Measurements from ENCODE around the gene MAP4K4. TPM values are rescaled to one million over a fixed set of nuclear protein-coding genes. Genes with fewer than 3 reads are reported as not detected.

Gene MAP4K4
- total and polyA plus RNA-seq, 2 of the 13 experiments (the other 11 are each of a cell fraction or from before 2014, with no cell fraction given) = 105 to 264 TPM

DNA sequence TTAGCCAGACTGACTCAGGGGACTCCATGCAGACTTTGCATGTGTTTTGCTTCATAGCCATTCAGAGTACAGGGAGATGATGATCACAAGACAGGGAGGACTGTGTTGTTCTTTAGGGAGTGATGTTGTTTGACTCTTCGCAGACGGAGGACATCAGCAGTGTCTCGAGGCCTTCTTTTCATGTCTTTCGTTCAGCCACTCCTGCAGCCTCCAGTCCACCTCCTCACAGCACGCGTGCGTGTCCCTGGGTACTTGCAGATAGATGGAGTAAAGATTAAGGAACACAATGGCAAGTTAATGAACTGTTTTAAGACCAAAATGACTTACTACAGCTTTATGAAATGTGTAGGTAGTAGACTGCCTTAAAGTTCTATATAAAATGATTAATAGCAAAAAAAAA lies 114.7 kb downstream of the MAP4K4 start:
- TF ChIP-seq FOXM1 (CRISPR knock-in tag; IDR thresholded peaks at IDR 0.05) = no peak
- TF ChIP-seq RBM22 (optimal IDR thresholded peaks at IDR 0.05; ENCODE audit: low read length) = peak; percentile 82
- POLR2A ChIA-PET = no interaction called here
- Histone ChIP-seq H3K4me2 (ENCODE audit: low read depth, low read length) (no peak overlapping the region), H3K36me3 (replicated peaks in 1 of 2; ENCODE audit: control insufficient read depth in 1 of 2, insufficient read depth in 2 of 2, low read length in 2 of 2) (peaks cover 6 to 20% of the 10 kb centered on the region in 2 experiments), H3K9me3 (ENCODE audit: low read length) (no peaks in the 10 kb centered on the region), H4K20me1 (ENCODE audit: insufficient read depth, low read length) (peaks cover 73% of the 10 kb centered on the region), H3K9ac (ENCODE audit: insufficient read depth, low read depth, low read length) (no peak overlapping the region), H3K4me3 (replicated peaks in 1 of 3; ENCODE audit: insufficient read depth in 1 of 3, low read depth in 2 of 3, low read length in 3 of 3) (no peak overlapping the region), H3K79me2 (ENCODE audit: insufficient read depth, low read length) (peaks cover 96% of the 10 kb centered on the region), H3K4me1 (ENCODE audit: insufficient read depth, low read length) (peaks cover 58% of the 10 kb centered on the region), H3K27ac (ENCODE audit: extremely low read length, insufficient read depth, low read length) (no peak overlapping the region), H3K27me3 (ENCODE audit: control insufficient read depth in 1 of 2, insufficient read depth in 2 of 2, low read length in 2 of 2) (no peaks in the 10 kb centered on the region), H2AFZ (ENCODE audit: low read length) (no peak overlapping the region)
- 98% methylated on average over 7 of the region's 7 CpGs for WGBS (ENCODE audit: low lambda C conversion rate)
- no peak for ATAC-seq
- in situ Hi-C loops (cut with HindIII; ENCODE audit: extremely low pct_ligation_motif_present, low pct_unique_long_range_greater_than_20kb) (no loop called here), intact Hi-C loops (cut with micrococcal nuclease; ENCODE audit: unreplicated experiment) (no loop called here)
- CTCF ChIA-PET (ENCODE audit: low intra/inter-chr PET ratio, low total read pairs) = no interaction called here
- BruUV-seq (replicated peaks) = no TSS peak
- FAIRE-seq = no peak
- no peak for DNase-seq (ENCODE audit: low spot score)

DNA sequence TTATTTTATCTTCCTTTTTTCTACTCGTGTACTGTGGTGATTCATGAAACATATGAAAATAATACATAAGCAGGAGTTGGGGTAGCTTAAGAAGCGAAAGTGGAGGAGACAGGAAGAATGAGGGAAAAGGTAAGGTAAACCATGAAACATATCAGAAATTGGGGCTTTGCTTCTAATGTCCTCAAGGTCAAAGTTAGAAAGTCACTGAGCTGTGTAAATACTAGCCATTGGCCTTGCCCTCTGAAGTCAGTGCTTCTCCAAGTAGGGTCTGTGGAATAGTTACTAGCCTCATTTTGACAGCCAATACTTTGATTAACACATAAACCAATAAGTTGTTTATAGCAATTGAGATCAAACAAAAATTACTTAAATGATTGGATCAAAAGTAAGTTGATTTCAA lies 117.2 kb downstream of the MAP4K4 start:
- Histone ChIP-seq H3K27me3 (ENCODE audit: control insufficient read depth in 1 of 2, insufficient read depth in 2 of 2, low read length in 2 of 2) (no peaks in the 10 kb centered on the region), H3K27ac (ENCODE audit: extremely low read length, insufficient read depth, low read length) (no peak overlapping the region), H3K9me3 (ENCODE audit: low read length) (no peaks in the 10 kb centered on the region), H3K4me2 (ENCODE audit: low read depth, low read length) (peak overlapping the region; percentile 1; the same call in 1 of the 2 replicates), H3K4me3 (replicated peaks in 1 of 3; ENCODE audit: insufficient read depth in 1 of 3, low read depth in 2 of 3, low read length in 3 of 3) (no peak overlapping the region), H3K4me1 (ENCODE audit: insufficient read depth, low read length) (peaks cover 73% of the 10 kb centered on the region), H3K9ac (ENCODE audit: insufficient read depth, low read depth, low read length) (no peak overlapping the region), H3K79me2 (ENCODE audit: insufficient read depth, low read length) (peaks cover 97% of the 10 kb centered on the region), H4K20me1 (ENCODE audit: insufficient read depth, low read length) (peaks cover 89% of the 10 kb centered on the region), H2AFZ (ENCODE audit: low read length) (no peak overlapping the region), H3K36me3 (replicated peaks in 1 of 2; ENCODE audit: control insufficient read depth in 1 of 2, insufficient read depth in 2 of 2, low read length in 2 of 2) (peaks cover 4 to 9% of the 10 kb centered on the region in 2 experiments)
- DNase-seq (ENCODE audit: low spot score) = no peak
- no peak for FAIRE-seq
- no TSS peak for BruUV-seq (replicated peaks)
- intact Hi-C loops (cut with micrococcal nuclease; ENCODE audit: unreplicated experiment) = loop anchor here (5.0 kb wide), 1 partner anchor 117 kb away; the partner anchor contains the start of gene MAP4K4
- in situ Hi-C loops (cut with HindIII; ENCODE audit: extremely low pct_ligation_motif_present, low pct_unique_long_range_greater_than_20kb) = no loop called here
- ChIA-PET POLR2A (no interaction called here), CTCF (ENCODE audit: low intra/inter-chr PET ratio, low total read pairs) (no interaction called here)
- 83% methylated on average over 2 of the region's 2 CpGs for WGBS (ENCODE audit: low lambda C conversion rate)
- ATAC-seq = no peak
- TF ChIP-seq, protein P1, sequence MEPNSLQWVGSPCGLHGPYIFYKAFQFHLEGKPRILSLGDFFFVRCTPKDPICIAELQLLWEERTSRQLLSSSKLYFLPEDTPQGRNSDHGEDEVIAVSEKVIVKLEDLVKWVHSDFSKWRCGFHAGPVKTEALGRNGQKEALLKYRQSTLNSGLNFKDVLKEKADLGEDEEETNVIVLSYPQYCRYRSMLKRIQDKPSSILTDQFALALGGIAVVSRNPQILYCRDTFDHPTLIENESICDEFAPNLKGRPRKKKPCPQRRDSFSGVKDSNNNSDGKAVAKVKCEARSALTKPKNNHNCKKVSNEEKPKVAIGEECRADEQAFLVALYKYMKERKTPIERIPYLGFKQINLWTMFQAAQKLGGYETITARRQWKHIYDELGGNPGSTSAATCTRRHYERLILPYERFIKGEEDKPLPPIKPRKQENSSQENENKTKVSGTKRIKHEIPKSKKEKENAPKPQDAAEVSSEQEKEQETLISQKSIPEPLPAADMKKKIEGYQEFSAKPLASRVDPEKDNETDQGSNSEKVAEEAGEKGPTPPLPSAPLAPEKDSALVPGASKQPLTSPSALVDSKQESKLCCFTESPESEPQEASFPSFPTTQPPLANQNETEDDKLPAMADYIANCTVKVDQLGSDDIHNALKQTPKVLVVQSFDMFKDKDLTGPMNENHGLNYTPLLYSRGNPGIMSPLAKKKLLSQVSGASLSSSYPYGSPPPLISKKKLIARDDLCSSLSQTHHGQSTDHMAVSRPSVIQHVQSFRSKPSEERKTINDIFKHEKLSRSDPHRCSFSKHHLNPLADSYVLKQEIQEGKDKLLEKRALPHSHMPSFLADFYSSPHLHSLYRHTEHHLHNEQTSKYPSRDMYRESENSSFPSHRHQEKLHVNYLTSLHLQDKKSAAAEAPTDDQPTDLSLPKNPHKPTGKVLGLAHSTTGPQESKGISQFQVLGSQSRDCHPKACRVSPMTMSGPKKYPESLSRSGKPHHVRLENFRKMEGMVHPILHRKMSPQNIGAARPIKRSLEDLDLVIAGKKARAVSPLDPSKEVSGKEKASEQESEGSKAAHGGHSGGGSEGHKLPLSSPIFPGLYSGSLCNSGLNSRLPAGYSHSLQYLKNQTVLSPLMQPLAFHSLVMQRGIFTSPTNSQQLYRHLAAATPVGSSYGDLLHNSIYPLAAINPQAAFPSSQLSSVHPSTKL (CRISPR knock-in tag; IDR thresholded peaks at IDR 0.05) = peak; percentile 79
- TF ChIP-seq, protein P2, sequence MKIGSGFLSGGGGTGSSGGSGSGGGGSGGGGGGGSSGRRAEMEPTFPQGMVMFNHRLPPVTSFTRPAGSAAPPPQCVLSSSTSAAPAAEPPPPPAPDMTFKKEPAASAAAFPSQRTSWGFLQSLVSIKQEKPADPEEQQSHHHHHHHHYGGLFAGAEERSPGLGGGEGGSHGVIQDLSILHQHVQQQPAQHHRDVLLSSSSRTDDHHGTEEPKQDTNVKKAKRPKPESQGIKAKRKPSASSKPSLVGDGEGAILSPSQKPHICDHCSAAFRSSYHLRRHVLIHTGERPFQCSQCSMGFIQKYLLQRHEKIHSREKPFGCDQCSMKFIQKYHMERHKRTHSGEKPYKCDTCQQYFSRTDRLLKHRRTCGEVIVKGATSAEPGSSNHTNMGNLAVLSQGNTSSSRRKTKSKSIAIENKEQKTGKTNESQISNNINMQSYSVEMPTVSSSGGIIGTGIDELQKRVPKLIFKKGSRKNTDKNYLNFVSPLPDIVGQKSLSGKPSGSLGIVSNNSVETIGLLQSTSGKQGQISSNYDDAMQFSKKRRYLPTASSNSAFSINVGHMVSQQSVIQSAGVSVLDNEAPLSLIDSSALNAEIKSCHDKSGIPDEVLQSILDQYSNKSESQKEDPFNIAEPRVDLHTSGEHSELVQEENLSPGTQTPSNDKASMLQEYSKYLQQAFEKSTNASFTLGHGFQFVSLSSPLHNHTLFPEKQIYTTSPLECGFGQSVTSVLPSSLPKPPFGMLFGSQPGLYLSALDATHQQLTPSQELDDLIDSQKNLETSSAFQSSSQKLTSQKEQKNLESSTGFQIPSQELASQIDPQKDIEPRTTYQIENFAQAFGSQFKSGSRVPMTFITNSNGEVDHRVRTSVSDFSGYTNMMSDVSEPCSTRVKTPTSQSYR (CRISPR knock-in tag; IDR thresholded peaks at IDR 0.05; ENCODE audit: borderline replicate concordance) = no peak
- TF ChIP-seq ZNF17 (CRISPR knock-in tag; IDR thresholded peaks at IDR 0.05) = 0 out of 2 replicates have a peak, but pooled peaks have one; percentile 37
- TF ChIP-seq, protein P3, sequence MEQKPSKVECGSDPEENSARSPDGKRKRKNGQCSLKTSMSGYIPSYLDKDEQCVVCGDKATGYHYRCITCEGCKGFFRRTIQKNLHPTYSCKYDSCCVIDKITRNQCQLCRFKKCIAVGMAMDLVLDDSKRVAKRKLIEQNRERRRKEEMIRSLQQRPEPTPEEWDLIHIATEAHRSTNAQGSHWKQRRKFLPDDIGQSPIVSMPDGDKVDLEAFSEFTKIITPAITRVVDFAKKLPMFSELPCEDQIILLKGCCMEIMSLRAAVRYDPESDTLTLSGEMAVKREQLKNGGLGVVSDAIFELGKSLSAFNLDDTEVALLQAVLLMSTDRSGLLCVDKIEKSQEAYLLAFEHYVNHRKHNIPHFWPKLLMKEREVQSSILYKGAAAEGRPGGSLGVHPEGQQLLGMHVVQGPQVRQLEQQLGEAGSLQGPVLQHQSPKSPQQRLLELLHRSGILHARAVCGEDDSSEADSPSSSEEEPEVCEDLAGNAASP (CRISPR knock-in tag; IDR thresholded peaks at IDR 0.05; ENCODE audit: borderline replicate concordance) = 0 out of 2 replicates have a peak, but pooled peaks have one; percentile 6
- no peak for TF ChIP-seq ZNF292 (CRISPR knock-in tag; IDR thresholded peaks at IDR 0.05; ENCODE audit: borderline replicate concordance, low read depth)
- no peak for TF ChIP-seq SMARCE1 (IDR thresholded peaks at IDR 0.05; ENCODE audit: borderline replicate concordance)
- TF ChIP-seq RXRB (CRISPR knock-in tag; IDR thresholded peaks at IDR 0.05; ENCODE audit: borderline replicate concordance) = peak; percentile 46; the same call in 1 of the 2 replicates
